ENCODE measurements around the gene LTV1. TPM values are rescaled to one million over a fixed set of nuclear protein-coding genes. Genes with fewer than 3 reads are reported as not detected.
A peak's percentile ranks its signal among the peaks of the same experiment; 100 is the strongest.

LTV1 gene
- total and polyA plus RNA-seq, 12 donors: 6.9 to 22.4 (median 12.5) TPM

DNA sequence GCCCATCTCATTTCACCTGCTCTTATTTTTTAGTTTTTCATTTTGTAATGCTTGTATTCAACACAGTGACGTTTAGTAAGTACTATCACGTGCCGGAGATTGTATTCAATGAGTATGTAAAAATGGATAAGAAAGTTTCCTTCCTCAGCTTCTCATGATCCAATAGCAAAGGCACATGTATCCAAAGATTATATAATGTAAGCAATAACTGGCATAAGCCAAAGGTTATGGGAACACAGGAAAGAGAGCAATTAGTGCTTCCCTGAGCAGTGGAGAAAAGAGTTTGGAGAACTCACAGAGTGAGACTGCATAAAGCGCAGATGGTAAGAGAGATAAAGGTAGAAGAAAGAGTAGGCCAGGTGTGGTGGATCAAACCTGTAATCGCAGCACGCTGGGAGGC is 21.8 kb upstream of the LTV1 start:
- ATAC-seq: no peak
- Histone ChIP-seq H3K27ac (no peak overlapping the region), H3K4me1 (peaks cover 0 to 27% (median 7%) of the 10 kb centered on the region in 9 donors), H3K27me3 (no peaks in the 10 kb centered on the region), H3K4me3 (no peak overlapping the region), H3K9me3 (no peaks in the 10 kb centered on the region), H3K36me3 (peaks cover 0 to 69% (median 6%) of the 10 kb centered on the region in 9 donors)
- TF ChIP-seq, protein P1, sequence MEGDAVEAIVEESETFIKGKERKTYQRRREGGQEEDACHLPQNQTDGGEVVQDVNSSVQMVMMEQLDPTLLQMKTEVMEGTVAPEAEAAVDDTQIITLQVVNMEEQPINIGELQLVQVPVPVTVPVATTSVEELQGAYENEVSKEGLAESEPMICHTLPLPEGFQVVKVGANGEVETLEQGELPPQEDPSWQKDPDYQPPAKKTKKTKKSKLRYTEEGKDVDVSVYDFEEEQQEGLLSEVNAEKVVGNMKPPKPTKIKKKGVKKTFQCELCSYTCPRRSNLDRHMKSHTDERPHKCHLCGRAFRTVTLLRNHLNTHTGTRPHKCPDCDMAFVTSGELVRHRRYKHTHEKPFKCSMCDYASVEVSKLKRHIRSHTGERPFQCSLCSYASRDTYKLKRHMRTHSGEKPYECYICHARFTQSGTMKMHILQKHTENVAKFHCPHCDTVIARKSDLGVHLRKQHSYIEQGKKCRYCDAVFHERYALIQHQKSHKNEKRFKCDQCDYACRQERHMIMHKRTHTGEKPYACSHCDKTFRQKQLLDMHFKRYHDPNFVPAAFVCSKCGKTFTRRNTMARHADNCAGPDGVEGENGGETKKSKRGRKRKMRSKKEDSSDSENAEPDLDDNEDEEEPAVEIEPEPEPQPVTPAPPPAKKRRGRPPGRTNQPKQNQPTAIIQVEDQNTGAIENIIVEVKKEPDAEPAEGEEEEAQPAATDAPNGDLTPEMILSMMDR (IDR thresholded peaks at IDR 0.05): no peak
- no peak for DNase-seq
- intact Hi-C loops (cut with DNase I): no loop called here
- 82 to 90% methylated on average over 6 of the region's 6 CpGs for WGBS, 2 donors

DNA sequence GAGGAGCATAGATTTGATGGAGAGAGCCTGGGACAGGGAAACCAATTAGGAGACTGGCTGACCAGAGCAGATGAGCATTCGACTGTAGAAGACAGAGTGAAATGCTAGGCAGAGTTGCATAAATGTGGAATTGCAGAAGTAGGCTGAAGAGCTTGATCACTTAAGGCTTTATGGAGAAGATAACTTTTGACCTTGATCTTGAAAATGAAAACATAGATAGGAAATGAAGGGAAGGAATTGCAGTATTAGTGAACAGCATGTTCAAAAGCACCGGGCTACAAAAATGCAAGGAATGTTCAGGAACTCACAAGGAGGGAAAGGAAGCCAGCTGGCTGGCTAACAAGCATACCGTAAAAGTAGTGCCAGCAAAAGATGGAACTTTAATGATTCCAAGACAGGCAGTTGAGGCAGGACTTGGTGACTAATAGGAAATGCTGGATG is 20.5 kb upstream of the LTV1 start:
- H3K27ac ChIP-seq: peak overlapping the region in 3 of 10 donors; percentile 7 to 49 (median 42)
- peaks cover 0 to 28% (median 7%) of the 10 kb centered on the region in 9 donors for H3K4me1 ChIP-seq
- intact Hi-C loops (cut with DNase I): no loop called here
- H3K36me3 ChIP-seq: peaks cover 0 to 75% (median 6%) of the 10 kb centered on the region in 9 donors
- ATAC-seq: no peak
- H3K9me3 ChIP-seq: no peaks in the 10 kb centered on the region
- no peak for DNase-seq
- H3K4me3 ChIP-seq: no peak overlapping the region
- 46 to 50% methylated on average over 3 of the region's 3 CpGs for WGBS, 2 donors
- TF ChIP-seq, protein P1 (IDR thresholded peaks at IDR 0.05): no peak
- no peaks in the 10 kb centered on the region for H3K27me3 ChIP-seq

DNA sequence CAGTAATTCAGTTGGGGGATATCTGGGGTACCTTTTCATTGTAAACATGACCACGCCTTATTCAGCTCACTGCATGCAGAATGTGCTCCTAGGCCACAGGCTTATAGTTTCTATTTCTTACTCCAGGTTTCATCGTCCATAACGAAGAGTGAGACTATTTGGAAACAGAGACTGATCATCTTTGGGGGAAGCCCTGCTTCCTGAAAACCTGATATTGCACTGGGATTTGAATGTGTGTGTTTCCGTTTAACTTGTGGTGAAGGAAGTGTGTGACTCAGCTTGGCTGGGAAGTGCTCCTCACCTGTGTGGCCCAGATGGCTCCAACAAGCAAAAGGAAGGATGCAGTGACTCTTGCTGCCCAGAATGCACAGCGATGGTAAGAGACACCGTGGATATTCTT is 19.6 kb upstream of the LTV1 start:
- TF ChIP-seq, protein P1 (IDR thresholded peaks at IDR 0.05): no peak
- 66 to 70% methylated on average over 6 of the region's 6 CpGs for WGBS, 2 donors
- intact Hi-C loops (cut with DNase I): no loop called here
- ATAC-seq (peak in 3 of 8 donors; percentile 47 to 83 (median 48)), DNase-seq (no peak)
- no peaks in the 10 kb centered on the region for H3K27me3 ChIP-seq
- H3K4me3 ChIP-seq: no peak overlapping the region
- peaks cover 0 to 28% (median 7%) of the 10 kb centered on the region in 9 donors for H3K4me1 ChIP-seq
- peak overlapping the region in 1 of 10 donors; percentile 42 for H3K27ac ChIP-seq
- peaks cover 0 to 74% (median 9%) of the 10 kb centered on the region in 9 donors for H3K36me3 ChIP-seq
- no peaks in the 10 kb centered on the region for H3K9me3 ChIP-seq

DNA sequence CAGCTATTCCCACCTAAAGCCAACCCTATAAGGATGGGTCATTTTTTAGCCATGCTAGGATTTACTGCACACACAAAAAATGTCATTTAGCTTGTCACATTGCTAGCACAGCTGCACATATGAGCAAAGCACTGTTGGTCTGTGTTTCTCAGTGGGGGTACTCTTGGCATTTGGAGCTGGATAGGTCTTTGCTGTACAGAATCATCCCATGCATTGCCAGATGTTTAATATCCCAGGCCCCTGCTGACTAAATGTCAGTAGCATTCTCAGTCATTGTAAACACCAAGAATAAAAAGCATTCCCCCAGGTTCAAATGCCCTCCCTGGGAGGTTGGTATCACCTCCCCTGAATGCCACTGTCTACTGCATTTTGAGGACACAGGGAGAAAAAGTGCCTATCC is 14.6 kb upstream of the LTV1 start:
- no peaks in the 10 kb centered on the region for H3K9me3 ChIP-seq

More for the DNA sequence above, 14.6 kb upstream of the LTV1 start:
- DNase-seq (no peak), ATAC-seq (no peak)
- TF ChIP-seq, protein P1 (IDR thresholded peaks at IDR 0.05): no peak
- Histone ChIP-seq H3K4me3 (no peak overlapping the region), H3K27ac (peak overlapping the region in 1 of 10 donors; percentile 5), H3K4me1 (peaks cover 0 to 15% (median 0%) of the 10 kb centered on the region in 9 donors), H3K27me3 (no peaks in the 10 kb centered on the region), H3K36me3 (peaks cover 0 to 75% (median 9%) of the 10 kb centered on the region in 9 donors)
- intact Hi-C loops (cut with DNase I): no loop called here
